Prostate gland (tissue), 2 donors: ENCODE results near the gene OSBPL1A. TPM values are rescaled to one million over a fixed set of nuclear protein-coding genes. Genes with fewer than 3 reads are reported as not detected.

ENCODE experiments used
- DNase-seq: peaks from one replicate; pipeline ENCODE4 v3.0.0-alpha.2; 2019; ENCODE audit warnings: low spot score
- H3K27ac ChIP-seq, 2 donors: fragments of 200-600 bp; sonication (generic); 2 replicates each; pipeline ENCODE4 v1.5.1; 2017 to 2019
- H3K27me3 ChIP-seq: fragments of 200-600 bp; sonication (generic); replicated peaks from 2 replicates; pipeline ENCODE4 v1.5.1; 2019; ENCODE audit not compliant: insufficient read depth
- H3K36me3 ChIP-seq, 2 donors: fragments of 200-600 bp; sonication (generic); 1 replicate in 1 of 2; 2 replicates in 1 of 2; pipeline versions ENCODE4 v1.5.1 to v1.8.1; 2017 to 2019
- H3K4me1 ChIP-seq: fragments of 200-600 bp; sonication (generic); replicated peaks from 2 replicates; pipeline ENCODE4 v1.5.1; 2019
- H3K4me3 ChIP-seq, 2 donors: fragments of 200-600 bp; sonication (generic); 2 replicates each; pipeline ENCODE4 v1.5.1; 2017 to 2019
- H3K9me3 ChIP-seq: fragments of 200-600 bp; sonication (generic); 2 replicates; pipeline ENCODE4 v1.5.1; 2017
- POLR2A ChIP-seq: fragments of 450-650 bp; IDR thresholded peaks from one replicate; pipeline ENCODE4 v1.6.1; 2016; ENCODE audit warnings: antibody characterized with exemption, mild to moderate bottlenecking
- POLR2AphosphoS5 ChIP-seq: sonication (generic); formaldehyde crosslinking; IDR thresholded peaks from one replicate; pipeline ENCODE4 v1.6.1; 2017; ENCODE audit warnings: antibody characterized with exemption
- WGBS: methylation state at CpG from one replicate; pipeline ENCODE4 v1.1.5; 2018; 5-methylcytosine and 5-hydroxymethylcytosine counted together
- intact Hi-C: fragments of 100-400 bp; cut with DNase I; formaldehyde crosslinking; loops from one replicate; pipeline ENCODE4 v1.14.2; 2022
- microRNA-seq: library from miRNA; unstranded; fragments of <30 nt; microRNA quantifications from one replicate; pipeline ENCODE4, GENCODE V29; 2016
- small RNA-seq, 2 donors: library from RNA; depleted of rRNA; stranded (forward); fragments of <200 nt; gene quantifications; one replicate each; pipeline ENCODE3, GENCODE V24; 2016
- total RNA-seq, 2 donors: library from RNA; depleted of rRNA; stranded (reverse); fragments of >200 nt; gene quantifications; one replicate each; pipeline ENCODE4 v1.1.0, GENCODE V29; 2016
- TF ChIP-seq, protein P1 (sequence below), 4 experiments: fragments of 200-600 bp in 2 of 4; fragments of 450-650 bp in 2 of 4; sonication (generic) in 2 of 4; IDR thresholded peaks; 1 replicate in 3 of 4; 2 replicates in 1 of 4; pipeline ENCODE4 v1.5.1; 2016 to 2019; ENCODE audit warnings: antibody characterized with exemption in 4 of 4, mild to moderate bottlenecking in 2 of 4, moderate library complexity in 2 of 4

OSBPL1A gene
- total RNA-seq, 2 donors from 2014 or later: 33.7 to 39.1 TPM

DNA sequence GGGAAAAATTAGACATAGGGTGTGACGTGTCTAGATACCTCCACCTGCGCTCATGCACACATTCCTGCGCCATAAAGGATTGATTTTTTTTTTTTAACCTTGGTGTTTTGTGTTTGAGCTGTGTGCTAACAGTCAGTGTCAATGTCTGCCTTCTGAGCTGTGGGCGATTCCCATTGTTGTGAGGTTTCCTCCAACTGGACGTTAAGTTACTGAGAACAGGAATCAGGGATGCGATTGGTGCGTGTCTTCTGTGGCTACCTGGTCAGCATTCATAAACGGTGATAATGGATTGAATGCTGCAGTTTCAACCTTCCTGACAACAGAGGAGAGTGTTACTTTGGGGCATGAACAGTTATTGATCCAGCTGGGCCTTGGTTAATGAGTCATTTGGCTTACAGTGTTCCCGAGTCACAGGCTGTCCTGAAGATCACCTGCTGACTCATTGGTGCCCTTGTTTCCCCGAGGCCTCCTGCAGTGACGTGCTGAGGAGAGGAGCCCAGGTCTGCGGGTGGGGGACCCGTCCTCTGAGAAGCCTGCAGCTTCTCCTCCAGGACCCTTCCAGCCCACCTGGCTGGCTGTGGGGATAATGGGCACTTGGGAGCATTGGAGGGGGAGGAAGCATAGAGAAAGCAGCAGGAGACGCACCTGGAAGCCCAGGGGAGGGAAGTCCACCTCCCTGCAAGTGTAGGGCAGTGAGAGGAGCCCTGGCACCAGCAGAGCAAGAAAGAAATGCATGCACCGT, 284.6 kb downstream of the OSBPL1A start:
- H3K27ac ChIP-seq: no peak overlapping the region
- no peak for DNase-seq
- 83% methylated on average over 15 of the region's 15 CpGs for WGBS
- H3K9me3 ChIP-seq: no peaks in the 10 kb centered on the region
- TF ChIP-seq POLR2A: no peak
- TF ChIP-seq, protein P1, sequence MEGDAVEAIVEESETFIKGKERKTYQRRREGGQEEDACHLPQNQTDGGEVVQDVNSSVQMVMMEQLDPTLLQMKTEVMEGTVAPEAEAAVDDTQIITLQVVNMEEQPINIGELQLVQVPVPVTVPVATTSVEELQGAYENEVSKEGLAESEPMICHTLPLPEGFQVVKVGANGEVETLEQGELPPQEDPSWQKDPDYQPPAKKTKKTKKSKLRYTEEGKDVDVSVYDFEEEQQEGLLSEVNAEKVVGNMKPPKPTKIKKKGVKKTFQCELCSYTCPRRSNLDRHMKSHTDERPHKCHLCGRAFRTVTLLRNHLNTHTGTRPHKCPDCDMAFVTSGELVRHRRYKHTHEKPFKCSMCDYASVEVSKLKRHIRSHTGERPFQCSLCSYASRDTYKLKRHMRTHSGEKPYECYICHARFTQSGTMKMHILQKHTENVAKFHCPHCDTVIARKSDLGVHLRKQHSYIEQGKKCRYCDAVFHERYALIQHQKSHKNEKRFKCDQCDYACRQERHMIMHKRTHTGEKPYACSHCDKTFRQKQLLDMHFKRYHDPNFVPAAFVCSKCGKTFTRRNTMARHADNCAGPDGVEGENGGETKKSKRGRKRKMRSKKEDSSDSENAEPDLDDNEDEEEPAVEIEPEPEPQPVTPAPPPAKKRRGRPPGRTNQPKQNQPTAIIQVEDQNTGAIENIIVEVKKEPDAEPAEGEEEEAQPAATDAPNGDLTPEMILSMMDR (IDR thresholded peaks at IDR 0.05): no peak
- no peak for TF ChIP-seq POLR2AphosphoS5
- H3K4me1 ChIP-seq: no peaks in the 10 kb centered on the region
- intact Hi-C loops: loop anchor here (10.0 kb wide), 1 partner anchor 288 kb away; no protein-coding TSS in a partner anchor
- H3K4me3 ChIP-seq: no peak overlapping the region
- H3K27me3 ChIP-seq: no peaks in the 10 kb centered on the region
- H3K36me3 ChIP-seq: no peaks in the 10 kb centered on the region

DNA sequence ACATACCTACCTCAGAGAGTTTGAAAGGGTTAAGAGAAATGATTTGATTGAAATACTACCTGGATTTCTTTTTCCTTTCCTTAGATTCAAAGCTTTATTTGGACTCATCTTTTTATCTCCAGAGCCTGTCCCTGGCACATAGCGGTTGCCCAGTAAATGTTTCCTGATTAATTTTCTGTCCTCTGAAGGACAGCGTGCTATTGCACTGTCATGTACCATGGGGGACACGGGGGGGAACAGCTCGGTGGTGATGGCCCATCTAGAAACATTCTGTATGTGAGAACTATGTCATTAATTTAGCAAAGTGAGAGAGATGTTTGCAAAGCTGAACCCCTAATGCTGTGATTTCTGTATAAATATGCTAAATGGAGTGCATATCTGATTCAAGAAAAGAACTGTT, 285.2 kb downstream of the OSBPL1A start:
- DNase-seq: no peak
- Histone ChIP-seq H3K4me1 (no peaks in the 10 kb centered on the region), H3K4me3 (no peak overlapping the region), H3K27me3 (no peaks in the 10 kb centered on the region), H3K36me3 (no peaks in the 10 kb centered on the region), H3K9me3 (no peaks in the 10 kb centered on the region), H3K27ac (no peak overlapping the region)
- TF ChIP-seq POLR2A (no peak), POLR2AphosphoS5 (no peak)
- TF ChIP-seq, protein P1 (IDR thresholded peaks at IDR 0.05): no peak
- intact Hi-C loops: loop anchor here (10.0 kb wide), 1 partner anchor 288 kb away; no protein-coding TSS in a partner anchor
- 89% methylated on average over 4 of the region's 4 CpGs for WGBS

Small RNA genes lying within 50 kb of the gene (microRNA-seq; reads per million reads assigned to microRNA genes)
- 17.1 reads per million, percentile 57 among the genes with 10 or more reads in this experiment for gene MIR320C2

Small RNA genes lying within 50 kb of the gene (small RNA-seq; reads per million reads assigned to genes)
- 0 reads per million in 2 donors for gene MIR320C2
- 0 reads per million in 2 donors for gene RF00017
- gene RF00019: 0 reads per million in 2 donors
- gene RNA5SP452: 2.1 to 3.6 reads per million in 2 donors
- 0 reads per million in 2 donors for gene RNU5A-6P
- 0 reads per million in 2 donors for gene RNU6-435P

Other genes starting within 250 kb of the OSBPL1A start
- gene IMPACT, start 28.8 kb upstream of the OSBPL1A start, total RNA-seq: 10 to 100 TPM; 24.8 to 46.7 TPM
- gene HRH4, start 62.8 kb upstream of the OSBPL1A start, total RNA-seq: not detected